GM18867 (cell line): ENCODE data around the gene PAGE5.

Experiments
- ATAC-seq: cut with Tn5 transposase; IDR thresholded peaks from one replicate; pipeline ENCODE4 v1.9.1; 2021; ENCODE audit warnings: mild to moderate bottlenecking, moderate library complexity; ENCODE audit not compliant: unreplicated experiment

PAGE5 gene

GRCh38 chrX:55220119-55220794 is at the start of gene PAGE5:
Gene PAGE5 (plus strand): TSS chrX:55220346. CDS start chrX:55221383, 1,037 bp downstream.
- no peak for ATAC-seq

GRCh38 chrX:55187281-55187680 is 32.9 kb upstream of the PAGE5 start:
- ATAC-seq = no peak

GRCh38 chrX:55196688-55197087 is 23.5 kb upstream of the PAGE5 start:
- ATAC-seq = no peak

- ATAC-seq = no peak
Observed at GRCh38 chrX:55201930-55202579, 18.1 kb upstream of the PAGE5 start.

- no peak for ATAC-seq
Observed at GRCh38 chrX:55206162-55206941, 13.8 kb upstream of the PAGE5 start.

- no peak for ATAC-seq
Observed at GRCh38 chrX:55210931-55211677, 9.0 kb upstream of the PAGE5 start.

GRCh38 chrX:55213381-55213780 is 6.8 kb upstream of the PAGE5 start:
- no peak for ATAC-seq

GRCh38 chrX:55240788-55241340 is 20.7 kb downstream of the PAGE5 start:
- no peak for ATAC-seq

GRCh38 chrX:55253528-55253927 is 33.4 kb downstream of the PAGE5 start:
- no peak for ATAC-seq

- ATAC-seq = no peak
Observed at GRCh38 chrX:55260806-55261205, 40.7 kb downstream of the PAGE5 start.

GRCh38 chrX:55264816-55265215 is 44.7 kb downstream of the PAGE5 start, which contains the start of gene PAGE3:
Gene PAGE3 (minus strand): TSS chrX:55264916. CDS start chrX:55263903, 1,013 bp downstream.
- ATAC-seq = no peak
